ENCODE measurements around the gene STK26. TPM values are rescaled to one million over a fixed set of nuclear protein-coding genes. Genes with fewer than 3 reads are reported as not detected.

STK26 gene
- total RNA-seq, 1 experiment from 2014 or later: 38.5 TPM

GRCh38 chrX:132068405-132068804, 45.3 kb downstream of the STK26 start:
- TF ChIP-seq, protein P1, sequence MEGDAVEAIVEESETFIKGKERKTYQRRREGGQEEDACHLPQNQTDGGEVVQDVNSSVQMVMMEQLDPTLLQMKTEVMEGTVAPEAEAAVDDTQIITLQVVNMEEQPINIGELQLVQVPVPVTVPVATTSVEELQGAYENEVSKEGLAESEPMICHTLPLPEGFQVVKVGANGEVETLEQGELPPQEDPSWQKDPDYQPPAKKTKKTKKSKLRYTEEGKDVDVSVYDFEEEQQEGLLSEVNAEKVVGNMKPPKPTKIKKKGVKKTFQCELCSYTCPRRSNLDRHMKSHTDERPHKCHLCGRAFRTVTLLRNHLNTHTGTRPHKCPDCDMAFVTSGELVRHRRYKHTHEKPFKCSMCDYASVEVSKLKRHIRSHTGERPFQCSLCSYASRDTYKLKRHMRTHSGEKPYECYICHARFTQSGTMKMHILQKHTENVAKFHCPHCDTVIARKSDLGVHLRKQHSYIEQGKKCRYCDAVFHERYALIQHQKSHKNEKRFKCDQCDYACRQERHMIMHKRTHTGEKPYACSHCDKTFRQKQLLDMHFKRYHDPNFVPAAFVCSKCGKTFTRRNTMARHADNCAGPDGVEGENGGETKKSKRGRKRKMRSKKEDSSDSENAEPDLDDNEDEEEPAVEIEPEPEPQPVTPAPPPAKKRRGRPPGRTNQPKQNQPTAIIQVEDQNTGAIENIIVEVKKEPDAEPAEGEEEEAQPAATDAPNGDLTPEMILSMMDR (IDR thresholded peaks at IDR 0.05; ENCODE audit: unreplicated experiment): no peak
- Mint-ChIP-seq H3K27ac (ENCODE audit: unreplicated experiment) (no peak overlapping the region), H3K36me3 (ENCODE audit: insufficient read depth, unreplicated experiment) (no peaks in the 10 kb centered on the region), H3K4me1 (ENCODE audit: low read depth, unreplicated experiment) (peaks cover 9% of the 10 kb centered on the region), H3K4me3 (ENCODE audit: low read depth, unreplicated experiment) (no peak overlapping the region), H3K9me3 (ENCODE audit: low read depth, unreplicated experiment) (no peaks in the 10 kb centered on the region), H3K27me3 (ENCODE audit: unreplicated experiment) (no peaks in the 10 kb centered on the region)
- CTCF ChIA-PET: no interaction called here
- intact Hi-C loops (cut with micrococcal nuclease; ENCODE audit: unreplicated experiment): loop anchor here (5.0 kb wide), 1 partner anchor 46 kb away; the partner anchor contains the start of gene STK26
- BruUV-seq (replicated peaks): no TSS peak
- DNase-seq: no peak

GRCh38 chrX:132071254-132071653, 48.2 kb downstream of the STK26 start:
- no peak for DNase-seq
- CTCF ChIA-PET: interaction anchor here (1.1 to 1.6 kb wide), 2 partner anchors 216 to 229 kb away, joined by 7 to 12 read pairs; no protein-coding TSS in a partner anchor
- H3K4me3 Mint-ChIP-seq (ENCODE audit: low read depth, unreplicated experiment): no peak overlapping the region
- no peaks in the 10 kb centered on the region for H3K36me3 Mint-ChIP-seq (ENCODE audit: insufficient read depth, unreplicated experiment)
- no peaks in the 10 kb centered on the region for H3K9me3 Mint-ChIP-seq (ENCODE audit: low read depth, unreplicated experiment)
- H3K4me1 Mint-ChIP-seq (ENCODE audit: low read depth, unreplicated experiment): peaks cover 9% of the 10 kb centered on the region
- TF ChIP-seq, protein P1 (IDR thresholded peaks at IDR 0.05; ENCODE audit: unreplicated experiment): no peak
- intact Hi-C loops (cut with micrococcal nuclease; ENCODE audit: unreplicated experiment): loop anchor here (1.0 kb wide), 1 partner anchor 230 kb away; no protein-coding TSS in a partner anchor
- no peaks in the 10 kb centered on the region for H3K27me3 Mint-ChIP-seq (ENCODE audit: unreplicated experiment)
- H3K27ac Mint-ChIP-seq (ENCODE audit: unreplicated experiment): no peak overlapping the region
- BruUV-seq (replicated peaks): no TSS peak

- Mint-ChIP-seq H3K9me3 (ENCODE audit: low read depth, unreplicated experiment) (no peaks in the 10 kb centered on the region), H3K36me3 (ENCODE audit: insufficient read depth, unreplicated experiment) (no peaks in the 10 kb centered on the region), H3K4me1 (ENCODE audit: low read depth, unreplicated experiment) (no peaks in the 10 kb centered on the region), H3K27ac (ENCODE audit: unreplicated experiment) (no peak overlapping the region), H3K4me3 (ENCODE audit: low read depth, unreplicated experiment) (no peak overlapping the region), H3K27me3 (ENCODE audit: unreplicated experiment) (peaks cover 4% of the 10 kb centered on the region)
- DNase-seq: no peak
- intact Hi-C loops (cut with micrococcal nuclease; ENCODE audit: unreplicated experiment): no loop called here
- no TSS peak for BruUV-seq (replicated peaks)
- CTCF ChIA-PET: no interaction called here
- TF ChIP-seq, protein P1 (IDR thresholded peaks at IDR 0.05; ENCODE audit: unreplicated experiment): no peak
Observed at GRCh38 chrX:132077414-132077813, 54.3 kb downstream of the STK26 start.

GRCh38 chrX:132077912-132078311, 54.8 kb downstream of the STK26 start:
- peaks cover 9% of the 10 kb centered on the region for H3K27me3 Mint-ChIP-seq (ENCODE audit: unreplicated experiment)
- CTCF ChIA-PET: interaction anchor here (0.6 kb wide), 2 partner anchors 41 to 1291 kb away, joined by 3 to 4 read pairs; no protein-coding TSS in a partner anchor
- no peaks in the 10 kb centered on the region for H3K36me3 Mint-ChIP-seq (ENCODE audit: insufficient read depth, unreplicated experiment)
- no TSS peak for BruUV-seq (replicated peaks)
- intact Hi-C loops (cut with micrococcal nuclease; ENCODE audit: unreplicated experiment): no loop called here
- TF ChIP-seq, protein P1 (IDR thresholded peaks at IDR 0.05; ENCODE audit: unreplicated experiment): no peak
- no peaks in the 10 kb centered on the region for H3K9me3 Mint-ChIP-seq (ENCODE audit: low read depth, unreplicated experiment)
- H3K4me3 Mint-ChIP-seq (ENCODE audit: low read depth, unreplicated experiment): no peak overlapping the region
- no peaks in the 10 kb centered on the region for H3K4me1 Mint-ChIP-seq (ENCODE audit: low read depth, unreplicated experiment)
- no peak for DNase-seq
- H3K27ac Mint-ChIP-seq (ENCODE audit: unreplicated experiment): no peak overlapping the region

Measured in Calu3 (cell line).